Measurements from ENCODE around the gene LRRC25.

DNA sequence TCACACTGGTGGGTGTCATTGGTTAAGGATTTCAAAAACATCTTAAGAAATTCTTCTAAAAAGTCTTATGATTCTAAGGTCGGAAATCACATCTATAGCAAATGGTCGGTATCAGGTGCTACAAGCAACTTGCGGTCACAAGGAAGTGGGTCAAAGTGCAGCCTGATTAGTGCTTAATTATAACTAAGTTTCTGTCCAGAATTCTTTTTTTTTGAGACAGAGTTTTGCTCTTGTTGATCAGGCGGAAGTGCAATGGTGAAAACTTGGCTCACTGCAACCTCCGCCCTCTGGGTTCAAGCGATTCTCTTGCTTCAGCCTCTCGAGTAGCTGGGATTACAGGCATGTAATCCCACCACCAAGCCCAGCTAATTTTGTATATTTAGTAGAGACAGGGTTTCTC lies 12.6 kb downstream of the LRRC25 start:
- no peak for TF ChIP-seq CTCF (IDR thresholded peaks at IDR 0.05 in 8 of 11, conservative IDR thresholded peaks at IDR 0.05 in 3 of 11)
- TF ChIP-seq POLR2A (IDR thresholded peaks at IDR 0.05) = no peak
- TF ChIP-seq POLR2AphosphoS5 (IDR thresholded peaks at IDR 0.05) = no peak

Measured in spleen (tissue), 7 donors.